Astrocyte of the hippocampus (primary cell): ENCODE results near the gene INO80E.
"Not testable (repeated sequence)": the region's sequence is repeated elsewhere in the genome, so short reads cannot be mapped to it uniquely, and the experiment has no call there.

ENCODE experiments used
- DNase-seq: peaks from one replicate; pipeline ENCODE4 v3.0.0; 2011; ENCODE audit warnings: low read depth, low spot score

Gene INO80E, protein sequence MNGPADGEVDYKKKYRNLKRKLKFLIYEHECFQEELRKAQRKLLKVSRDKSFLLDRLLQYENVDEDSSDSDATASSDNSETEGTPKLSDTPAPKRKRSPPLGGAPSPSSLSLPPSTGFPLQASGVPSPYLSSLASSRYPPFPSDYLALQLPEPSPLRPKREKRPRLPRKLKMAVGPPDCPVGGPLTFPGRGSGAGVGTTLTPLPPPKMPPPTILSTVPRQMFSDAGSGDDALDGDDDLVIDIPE

DNA sequence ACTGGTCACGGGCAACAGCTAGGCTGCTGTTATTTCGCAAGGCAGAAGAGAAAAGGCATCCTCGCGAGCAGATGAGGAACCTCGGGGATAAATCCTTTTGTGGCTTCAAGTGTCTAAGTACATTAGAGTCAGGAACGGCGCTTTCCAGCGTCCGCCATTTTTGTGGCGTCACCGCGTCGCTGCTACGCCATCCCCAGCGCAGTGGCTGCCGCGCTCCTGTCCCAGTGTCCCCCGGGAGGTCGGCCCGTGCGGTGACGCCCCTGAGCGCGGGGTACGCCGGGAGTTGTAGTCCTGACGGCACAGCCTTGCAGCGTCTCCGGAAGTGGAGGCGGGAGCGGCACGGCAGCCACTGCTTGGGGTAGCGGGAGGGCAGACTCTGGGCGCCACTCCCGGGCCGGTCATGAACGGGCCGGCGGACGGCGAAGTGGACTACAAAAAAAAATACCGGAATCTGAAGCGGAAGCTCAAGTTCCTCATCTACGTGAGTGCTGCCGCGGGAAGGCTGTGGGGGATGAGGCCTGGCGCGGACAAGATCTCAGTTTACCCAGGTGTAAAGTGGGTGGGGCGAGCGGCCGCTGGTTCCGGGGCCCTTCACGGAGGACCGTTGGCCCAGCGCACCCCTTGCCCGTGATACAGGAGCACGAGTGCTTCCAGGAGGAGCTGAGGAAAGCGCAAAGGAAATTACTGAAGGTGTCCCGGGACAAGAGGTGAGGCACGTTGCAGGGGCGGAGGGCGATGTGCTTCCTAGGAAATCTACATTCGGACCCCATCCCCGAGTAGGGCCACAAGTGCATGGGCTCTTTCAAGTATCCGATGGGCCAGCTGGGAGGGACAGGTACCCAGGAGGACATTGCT, at the start of gene INO80E:
TSS of gene INO80E (plus strand) at position 331 of the 855 bp plus-strand sequence. CDS start at position 401, 70 bp downstream.
- peak; percentile 99 for DNase-seq

DNA sequence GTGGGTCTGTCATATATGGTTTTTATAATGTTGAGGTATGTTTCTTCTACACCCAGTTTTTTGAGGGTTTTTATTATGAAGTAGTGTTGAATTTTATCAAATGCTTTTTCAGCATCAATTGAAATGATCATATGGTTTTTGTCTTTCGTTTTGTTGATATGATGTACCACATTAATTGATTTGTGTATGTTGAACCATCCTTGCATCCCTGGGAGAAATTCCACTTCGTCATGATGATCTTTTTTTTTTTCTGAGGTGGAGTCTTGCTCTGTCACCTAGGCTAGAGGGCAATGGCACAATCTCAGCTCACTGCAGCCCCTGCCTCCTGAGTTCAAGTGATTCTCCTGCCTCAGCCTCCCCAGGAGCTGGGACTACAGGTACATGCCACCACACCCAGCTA, 48.1 kb upstream of the INO80E start:
- DNase-seq = no peak

GRCh38 chr16:29950806-29951461, 45.1 kb upstream of the INO80E start:
- DNase-seq = no peak

- no peak for DNase-seq
These were observed 44.2 kb upstream of the INO80E start for GRCh38 chr16:29951625-29952365.

DNA sequence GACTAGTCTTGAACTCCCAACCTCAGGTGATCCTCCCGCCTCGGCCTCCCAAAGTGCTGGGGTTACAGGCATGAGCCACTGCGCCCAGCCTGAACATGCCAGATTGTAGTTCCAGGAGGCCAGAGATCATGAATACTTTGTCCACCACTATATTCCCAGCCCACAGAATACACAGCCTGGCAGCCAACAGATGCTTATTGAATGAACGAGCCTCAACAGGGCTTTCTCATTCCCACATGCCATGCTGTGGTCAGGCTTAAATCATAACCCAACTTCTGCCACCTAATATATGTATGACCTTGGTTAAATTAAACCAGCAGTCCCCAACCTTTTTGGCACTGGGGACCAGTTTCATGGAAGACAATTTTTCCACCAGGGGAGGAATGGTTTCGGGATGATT, 37.3 kb upstream of the INO80E start:
- DNase-seq = no peak

DNA sequence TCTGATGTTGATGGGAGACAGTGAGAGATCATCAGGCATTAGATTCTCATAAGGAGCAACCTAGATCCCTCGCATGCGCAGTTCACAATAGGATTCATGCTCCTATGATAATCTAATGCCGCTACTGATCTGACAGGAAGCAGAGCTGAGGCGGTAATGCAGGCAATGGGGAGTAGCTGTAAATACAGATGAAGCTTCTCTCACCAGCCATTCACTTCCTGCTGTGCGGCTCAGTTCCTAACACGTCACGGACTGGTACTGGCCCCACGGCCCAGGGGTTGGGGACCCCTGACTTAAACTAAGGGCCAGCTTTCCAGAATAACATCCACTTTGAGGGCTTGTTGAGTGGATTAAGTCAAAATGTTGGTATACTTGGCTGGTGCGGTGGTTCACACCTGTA, 36.7 kb upstream of the INO80E start:
- DNase-seq = no peak

GRCh38 chr16:29959821-29960220, 36.2 kb upstream of the INO80E start:
- not testable (repeated sequence) for DNase-seq

DNA sequence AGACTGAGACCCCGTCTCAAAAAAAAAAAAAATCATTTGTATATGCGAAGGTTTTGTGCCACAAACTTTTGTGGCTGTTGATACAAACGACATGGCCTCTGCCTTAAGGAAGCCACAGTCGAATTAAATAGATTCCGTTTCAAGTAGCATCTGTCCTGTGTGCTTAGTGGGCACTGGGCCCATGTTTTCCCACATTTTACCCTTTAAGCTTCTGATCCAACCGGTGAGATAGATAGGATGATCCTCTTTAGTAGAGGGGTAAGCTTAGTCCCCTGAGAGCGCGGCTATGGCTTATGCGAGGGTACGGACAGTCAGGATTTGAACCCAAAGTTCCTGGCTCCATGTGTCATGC, 34.9 kb upstream of the INO80E start:
- no peak for DNase-seq

GRCh38 chr16:29961479-29962343, 34.3 kb upstream of the INO80E start, which contains the start of gene TMEM219:
Gene TMEM219 (plus strand): TSS chr16:29962079. CDS start chr16:29963144, 1,065 bp downstream.
- peak; percentile 97 for DNase-seq

- peak; percentile 31 for DNase-seq
These were observed 33.6 kb upstream of the INO80E start for GRCh38 chr16:29962344-29962994.

GRCh38 chr16:29963021-29963743, 32.9 kb upstream of the INO80E start:
- no peak for DNase-seq

DNA sequence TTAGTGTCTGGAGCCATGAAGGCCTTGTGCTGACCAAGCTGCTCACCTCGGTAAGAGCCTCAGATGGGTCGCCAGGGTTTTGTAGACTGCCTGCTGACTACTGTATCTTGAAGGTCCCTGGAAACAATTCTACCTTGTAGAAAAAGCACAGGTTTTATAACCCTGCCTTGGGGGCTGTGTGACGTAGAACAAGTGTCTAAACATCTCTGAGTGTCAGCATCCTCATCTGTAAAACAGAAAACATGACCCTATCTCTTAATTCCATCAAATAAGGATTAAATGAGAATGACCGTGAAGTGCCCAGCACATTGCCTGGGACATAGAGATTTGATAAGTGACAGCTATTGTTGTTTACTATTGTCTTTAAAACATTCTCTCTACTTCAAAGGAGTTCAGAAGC, 27.8 kb upstream of the INO80E start:
- DNase-seq = no peak

DNA sequence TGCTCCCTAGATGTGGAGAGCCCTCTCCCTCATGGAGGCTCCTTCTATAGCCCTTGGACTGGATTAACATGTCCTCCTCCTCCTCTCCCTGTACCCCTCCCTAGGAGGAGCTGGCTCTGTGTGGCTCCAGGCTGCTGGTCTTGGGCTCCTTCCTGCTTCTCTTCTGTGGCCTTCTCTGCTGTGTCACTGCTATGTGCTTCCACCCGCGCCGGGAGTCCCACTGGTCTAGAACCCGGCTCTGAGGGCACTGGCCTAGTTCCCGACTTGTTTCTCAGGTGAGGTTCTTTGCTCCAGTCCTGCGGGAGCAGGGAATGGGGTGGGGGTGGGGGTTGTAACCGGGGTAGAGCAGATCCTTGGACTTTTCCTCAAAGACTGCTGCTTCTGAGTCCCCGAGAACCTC, 24.7 kb upstream of the INO80E start:
- DNase-seq = no peak

DNA sequence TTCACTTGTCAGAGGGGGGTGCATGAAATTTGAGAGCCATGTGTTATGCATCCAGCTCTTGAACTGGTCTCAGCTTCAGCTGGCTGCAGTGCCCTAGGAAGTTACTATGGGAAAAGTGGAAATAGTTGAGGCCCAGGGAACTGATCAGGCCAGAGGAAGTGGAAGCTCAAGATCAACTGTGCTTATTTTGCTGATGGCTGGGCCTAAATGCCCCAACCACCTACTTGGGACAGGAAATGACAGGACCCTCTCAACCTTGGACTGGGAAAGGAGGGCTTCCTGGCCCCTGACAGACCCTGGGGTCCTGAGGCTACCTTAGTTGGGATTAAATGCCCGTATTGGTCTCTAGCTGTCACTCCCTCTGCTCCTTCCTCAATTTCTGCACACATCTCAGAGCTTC, 23.5 kb upstream of the INO80E start:
- no peak for DNase-seq

- DNase-seq = no peak
These were observed 23.1 kb upstream of the INO80E start for GRCh38 chr16:29972992-29973383.

- DNase-seq = peak; percentile 100
These were observed 22.4 kb upstream of the INO80E start, which contains the start of gene TAOK2 for GRCh38 chr16:29973384-29974246. Gene TAOK2 (plus strand): TSS chr16:29973868. CDS start chr16:29977773, 3,905 bp downstream.

DNA sequence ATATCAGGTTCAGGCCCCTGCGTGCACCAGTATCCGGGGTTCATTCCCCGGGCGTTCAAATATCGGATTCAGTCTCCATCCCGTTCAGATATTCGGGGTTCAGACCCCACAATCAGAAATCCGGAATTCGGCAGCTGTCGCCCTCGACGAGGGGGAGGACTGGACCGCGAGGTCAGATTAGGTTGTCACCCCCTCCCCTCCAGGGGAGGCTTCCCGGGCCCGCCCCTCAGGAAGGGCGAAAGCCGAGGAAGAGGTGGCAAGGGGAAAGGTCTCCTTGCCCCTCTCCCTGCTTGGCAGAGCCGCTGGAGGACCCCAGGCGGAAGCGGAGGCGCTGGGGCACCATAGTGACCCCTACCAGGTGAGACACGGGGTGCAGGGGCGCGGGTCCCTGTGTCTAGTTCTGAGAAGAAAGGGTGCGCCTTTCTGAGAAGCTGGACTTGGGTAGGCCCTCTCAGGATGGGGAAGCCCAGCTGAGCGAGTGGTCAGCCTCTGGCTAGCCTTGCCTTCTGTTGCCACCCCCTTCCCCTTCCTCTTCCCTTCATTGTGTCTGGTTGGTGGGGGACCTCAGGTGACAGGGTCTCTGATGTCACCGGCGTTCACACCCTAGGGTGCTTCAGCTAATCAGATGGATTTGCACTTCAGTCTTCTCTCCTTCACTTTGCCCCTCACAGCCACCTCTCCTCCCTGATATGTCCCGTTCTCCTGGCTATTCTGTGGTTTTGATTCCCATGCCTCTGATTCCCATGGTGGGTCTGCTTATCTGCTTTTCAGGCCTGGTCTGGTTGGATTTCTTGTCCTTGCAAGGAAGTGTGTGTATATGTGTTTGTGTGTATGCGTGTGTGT, 21.5 kb upstream of the INO80E start:
- DNase-seq = peak; percentile 27

DNA sequence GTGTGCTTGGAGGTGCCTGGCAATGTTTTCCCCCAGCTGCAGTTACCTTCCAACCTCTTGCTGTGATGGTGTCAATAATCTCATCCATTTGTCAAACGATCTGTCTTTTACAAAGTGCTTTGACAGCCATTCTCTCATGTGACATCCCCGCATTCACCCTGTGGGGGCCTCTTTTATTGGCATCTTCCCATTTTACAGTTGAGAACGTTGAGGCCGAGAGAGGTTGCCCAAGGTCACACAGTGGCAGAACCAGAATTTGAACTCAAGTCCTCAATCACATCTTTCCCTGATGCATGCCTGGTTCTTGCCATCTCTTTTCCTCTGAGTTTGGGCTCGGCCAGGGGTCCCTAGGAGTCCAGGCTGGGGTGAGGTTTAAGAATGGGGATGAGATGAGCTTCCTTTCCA, 20.9 kb upstream of the INO80E start:
- no peak for DNase-seq
